Astrocyte of the cerebellum (primary cell): ENCODE data around the gene DNPH1.

Source experiments
- DNase-seq: peaks from one replicate; pipeline ENCODE4 v3.0.0-alpha.2; 2011; ENCODE audit warnings: low read depth
- H3K4me3 ChIP-seq: 2 replicates; pipeline ENCODE4 v1.5.1; 2011; ENCODE audit warnings: mild to moderate bottlenecking, low read depth, low read length, moderate library complexity
- in situ Hi-C: cut with HindIII; loops from 2 replicates; pipeline ENCODE4 v1.10.0; 2017; ENCODE audit warnings: low sequenced_read_pairs
- TF ChIP-seq, protein P1 (sequence below): IDR thresholded peaks from 2 replicates; pipeline ENCODE4 v1.5.1; 2012; ENCODE audit warnings: low read length, low read depth, moderate library complexity, mild to moderate bottlenecking; ENCODE audit errors: missing control alignments

DNPH1 gene

DNA sequence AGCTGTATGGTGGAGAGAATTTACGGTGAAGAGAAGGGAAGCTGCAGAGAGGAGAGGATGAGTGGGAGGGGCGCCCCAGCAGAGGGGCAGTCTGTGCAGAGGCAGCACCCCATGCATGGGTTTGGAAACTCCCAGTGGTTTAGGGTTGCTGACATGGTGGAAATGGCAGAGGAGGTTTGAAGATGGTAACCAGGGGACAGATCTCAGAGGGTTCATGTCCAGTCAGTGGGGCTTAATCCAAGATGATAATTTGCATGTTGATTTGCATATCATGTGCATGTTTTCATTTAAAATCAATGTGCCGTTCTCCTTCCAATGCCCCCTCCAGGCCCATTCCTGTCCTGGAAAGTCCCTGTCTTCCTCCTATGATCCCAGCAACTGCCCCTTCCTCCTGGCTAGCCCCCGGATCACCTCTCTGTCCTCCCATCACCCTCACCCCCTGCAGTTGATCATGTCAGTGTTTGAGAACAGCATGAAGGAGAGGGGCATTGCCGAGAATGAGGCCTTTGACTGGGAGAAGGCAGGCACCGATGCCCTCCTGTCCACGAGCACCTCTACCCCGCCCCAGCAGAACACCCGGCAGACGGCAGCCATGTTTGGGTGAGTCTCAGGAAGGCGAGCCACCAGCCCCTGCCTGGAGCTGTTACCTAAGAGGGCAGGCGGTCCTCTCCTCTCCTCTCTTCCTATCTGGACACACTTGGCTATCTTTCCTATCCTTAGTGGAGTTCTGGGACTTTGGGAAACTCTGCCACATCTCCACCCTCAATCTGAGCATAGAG, 28.3 kb upstream of the DNPH1 start:
- TF ChIP-seq, protein P1, sequence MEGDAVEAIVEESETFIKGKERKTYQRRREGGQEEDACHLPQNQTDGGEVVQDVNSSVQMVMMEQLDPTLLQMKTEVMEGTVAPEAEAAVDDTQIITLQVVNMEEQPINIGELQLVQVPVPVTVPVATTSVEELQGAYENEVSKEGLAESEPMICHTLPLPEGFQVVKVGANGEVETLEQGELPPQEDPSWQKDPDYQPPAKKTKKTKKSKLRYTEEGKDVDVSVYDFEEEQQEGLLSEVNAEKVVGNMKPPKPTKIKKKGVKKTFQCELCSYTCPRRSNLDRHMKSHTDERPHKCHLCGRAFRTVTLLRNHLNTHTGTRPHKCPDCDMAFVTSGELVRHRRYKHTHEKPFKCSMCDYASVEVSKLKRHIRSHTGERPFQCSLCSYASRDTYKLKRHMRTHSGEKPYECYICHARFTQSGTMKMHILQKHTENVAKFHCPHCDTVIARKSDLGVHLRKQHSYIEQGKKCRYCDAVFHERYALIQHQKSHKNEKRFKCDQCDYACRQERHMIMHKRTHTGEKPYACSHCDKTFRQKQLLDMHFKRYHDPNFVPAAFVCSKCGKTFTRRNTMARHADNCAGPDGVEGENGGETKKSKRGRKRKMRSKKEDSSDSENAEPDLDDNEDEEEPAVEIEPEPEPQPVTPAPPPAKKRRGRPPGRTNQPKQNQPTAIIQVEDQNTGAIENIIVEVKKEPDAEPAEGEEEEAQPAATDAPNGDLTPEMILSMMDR = no peak
- in situ Hi-C loops = no loop called here
- no peak overlapping the region for H3K4me3 ChIP-seq
- DNase-seq = no peak

DNA sequence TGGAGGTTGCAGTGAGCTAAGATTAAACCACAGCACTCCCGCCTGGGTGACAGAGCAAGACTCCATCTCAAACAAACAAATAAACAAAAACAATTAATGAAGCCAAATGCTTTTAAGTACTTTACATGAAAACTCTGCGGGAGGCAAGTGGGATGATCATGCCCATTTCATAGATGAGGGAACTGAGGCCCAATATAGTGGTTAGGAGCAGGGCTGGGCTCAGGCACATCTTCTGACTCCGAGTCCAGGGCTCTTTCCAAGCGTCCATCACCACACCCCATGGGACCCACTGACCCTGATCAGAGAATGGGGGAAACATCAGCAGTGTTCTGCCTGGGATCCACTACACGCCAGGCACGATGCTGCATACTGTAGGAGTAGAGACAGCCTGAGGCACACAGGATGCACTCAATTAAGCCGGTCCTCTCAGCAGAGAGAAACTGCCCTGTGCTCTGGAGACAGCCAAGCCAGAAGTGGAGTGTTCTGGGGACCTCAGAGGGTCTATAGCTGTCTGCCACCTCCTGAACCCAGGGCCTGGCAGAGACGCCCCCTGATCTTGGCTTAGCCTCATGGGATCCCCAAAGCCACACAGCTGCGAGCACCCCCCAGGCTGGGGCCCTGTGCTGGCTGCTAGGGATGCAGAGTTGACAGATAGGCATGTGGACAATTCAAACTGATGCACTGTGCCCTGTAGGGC, 27.5 kb upstream of the DNPH1 start:
- in situ Hi-C loops = no loop called here
- no peak for DNase-seq
- TF ChIP-seq, protein P1 = no peak
- H3K4me3 ChIP-seq = no peak overlapping the region

DNA sequence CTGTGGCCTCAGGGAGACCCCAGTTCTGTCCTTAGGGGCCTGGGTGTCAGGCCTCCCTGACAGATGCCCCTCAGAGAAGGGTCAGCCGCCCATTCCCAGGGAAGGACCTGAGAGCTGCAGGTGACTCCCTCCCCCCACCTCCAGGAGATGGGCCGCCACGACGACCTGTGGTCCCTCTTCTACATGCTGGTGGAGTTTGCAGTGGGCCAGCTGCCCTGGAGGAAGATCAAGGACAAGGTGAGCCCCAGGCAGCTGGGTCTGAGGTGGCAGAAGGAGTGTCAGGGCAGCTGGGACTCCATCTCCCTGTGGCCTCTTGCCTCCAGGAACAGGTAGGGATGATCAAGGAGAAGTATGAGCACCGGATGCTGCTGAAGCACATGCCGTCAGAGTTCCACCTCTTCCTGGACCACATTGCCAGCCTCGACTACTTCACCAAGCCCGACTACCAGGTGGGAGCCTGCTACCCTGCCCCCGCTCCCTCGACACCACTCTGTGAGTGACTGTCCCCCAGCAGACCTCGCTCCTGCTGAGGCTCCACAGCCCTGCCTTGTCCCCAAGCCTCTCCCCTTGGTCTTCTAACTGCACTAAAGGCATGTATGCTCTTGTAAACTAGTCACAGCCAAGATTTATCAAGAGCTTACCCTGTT, 26.2 kb upstream of the DNPH1 start:
- H3K4me3 ChIP-seq = no peak overlapping the region
- in situ Hi-C loops = no loop called here
- TF ChIP-seq, protein P1 = no peak
- no peak for DNase-seq

DNA sequence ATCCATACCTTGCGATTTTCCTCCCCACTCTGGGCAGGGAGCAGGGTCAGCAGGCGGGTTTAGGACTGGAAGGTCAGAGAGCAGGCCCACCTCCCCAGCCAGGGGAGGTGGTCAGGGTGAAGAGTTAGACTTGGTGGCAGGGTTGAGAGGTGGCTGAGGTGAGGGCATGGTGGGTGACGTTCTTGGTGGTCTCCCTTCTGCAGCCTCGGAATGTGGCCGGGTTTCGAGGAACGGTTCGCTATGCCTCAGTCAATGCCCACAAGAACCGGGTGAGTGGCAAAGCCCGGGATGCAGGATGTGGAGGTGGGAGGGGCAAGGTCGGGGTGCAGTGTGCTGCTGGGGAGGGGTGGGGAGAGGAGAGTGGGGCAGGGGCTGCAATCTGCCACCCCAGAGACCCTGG, 25.6 kb upstream of the DNPH1 start:
- TF ChIP-seq, protein P1 = no peak
- in situ Hi-C loops = no loop called here
- no peak for DNase-seq
- no peak overlapping the region for H3K4me3 ChIP-seq

DNA sequence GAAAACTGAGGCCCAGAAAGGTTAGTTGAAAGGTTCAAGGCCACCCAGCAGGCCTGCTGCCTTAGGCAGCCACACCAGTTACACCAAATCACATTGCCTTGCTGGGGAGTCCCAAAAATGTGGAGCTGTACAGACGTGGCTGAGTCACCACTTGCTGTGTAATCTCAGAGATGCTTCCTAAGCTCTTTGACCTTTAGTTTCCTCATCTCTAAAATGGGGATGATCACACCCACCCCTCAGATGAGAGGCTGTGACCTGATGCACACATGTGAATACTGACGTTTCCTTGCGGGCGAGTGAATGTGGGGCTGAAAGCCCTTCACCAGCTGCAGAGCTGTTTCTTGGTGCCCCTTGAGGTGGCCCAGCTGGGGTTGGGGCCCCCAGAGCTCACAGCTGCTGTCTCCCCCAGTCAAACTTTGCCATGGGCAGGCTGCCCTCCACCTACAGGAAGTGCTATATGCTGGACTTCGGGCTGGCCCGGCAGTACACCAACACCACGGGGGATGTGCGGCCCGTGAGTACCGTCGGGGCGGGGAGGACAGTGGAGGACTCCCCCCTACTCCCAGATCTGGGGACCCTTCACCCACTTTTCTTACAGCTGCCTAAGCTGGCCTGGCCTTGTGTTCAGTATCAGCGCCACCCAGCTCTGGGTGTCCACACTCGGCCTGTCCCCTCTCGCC, 25.0 kb upstream of the DNPH1 start:
- no peak overlapping the region for H3K4me3 ChIP-seq
- in situ Hi-C loops = no loop called here
- no peak for DNase-seq
- TF ChIP-seq, protein P1 = no peak

DNA sequence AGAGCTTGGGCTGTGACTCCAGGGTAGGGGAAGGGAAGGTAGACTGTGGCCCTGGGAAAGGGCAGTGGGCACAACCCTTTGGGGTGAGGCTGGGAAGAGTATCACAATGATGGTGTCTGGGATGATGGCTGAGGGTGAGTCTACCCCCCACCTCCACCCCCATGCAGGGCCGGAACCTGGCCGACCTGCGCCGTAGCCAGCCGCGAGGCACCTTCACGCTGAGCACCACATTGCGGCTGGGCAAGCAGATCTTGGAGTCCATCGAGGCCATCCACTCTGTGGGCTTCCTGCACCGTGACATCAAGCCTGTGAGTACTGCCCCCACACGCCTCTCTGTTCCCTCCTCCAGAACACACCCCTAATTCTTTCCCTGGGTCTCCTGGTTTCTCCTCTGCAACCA, 24.1 kb upstream of the DNPH1 start:
- TF ChIP-seq, protein P1 = no peak
- no peak overlapping the region for H3K4me3 ChIP-seq
- DNase-seq = no peak
- in situ Hi-C loops = no loop called here
